Stimulated activated naive CD4-positive, alpha-beta T cell treated with Interleukin-2 at 50 U/mL for 16 hours (primary cell): ENCODE measurements around the gene BIRC6.
A peak's percentile ranks its signal among the peaks of the same experiment; 100 is the strongest.
"Not testable (repeated sequence)": the region's sequence is repeated elsewhere in the genome, so short reads cannot be mapped to it uniquely, and the experiment has no call there.

Experiments used
- DNase-seq: peaks from one replicate; lab custom pipeline; 2025; lab: John Stamatoyannopoulos, UW

Gene BIRC6

GRCh38 chr2:32614084-32614483, 257.3 kb downstream of the BIRC6 start:
- DNase-seq: no peak

GRCh38 chr2:32617599-32618189, 260.9 kb downstream of the BIRC6 start:
- no peak for DNase-seq

DNA sequence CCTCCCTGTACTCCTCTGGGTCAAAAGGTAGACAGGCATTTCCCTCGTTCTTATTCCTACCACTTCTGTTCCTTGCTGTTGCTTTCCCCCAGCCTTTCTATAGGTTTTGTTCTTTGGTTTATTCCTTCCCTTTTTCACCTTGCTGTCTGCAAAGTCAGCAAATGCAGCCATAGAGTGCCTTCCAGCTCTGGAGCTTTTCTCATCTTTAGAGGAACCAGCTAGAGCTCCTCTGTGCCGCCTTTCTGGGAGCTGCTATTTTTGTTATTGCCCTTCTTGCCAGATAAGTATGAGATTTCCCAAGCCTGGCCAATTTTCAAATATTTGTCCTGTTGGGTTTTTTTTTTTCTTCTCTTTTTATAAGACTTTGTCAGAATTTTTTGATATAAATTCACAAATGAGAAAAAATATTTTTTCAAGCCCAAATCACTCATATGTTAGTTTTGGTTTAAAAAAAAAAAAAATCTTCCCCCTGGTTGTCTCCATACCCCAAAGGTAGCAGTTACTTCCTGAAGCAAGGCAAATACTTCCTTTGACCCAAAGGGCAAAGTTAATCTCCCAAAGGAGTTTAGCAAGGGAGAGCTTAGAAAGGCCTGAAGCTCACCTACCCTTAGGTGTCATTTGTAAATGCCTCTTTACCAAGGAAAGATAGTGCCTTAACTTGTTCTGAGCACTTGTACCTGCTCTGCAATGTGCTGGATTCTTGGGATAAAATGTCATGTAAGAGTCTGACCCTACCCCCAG, 265.9 kb downstream of the BIRC6 start:
- no peak for DNase-seq

- no peak for DNase-seq
Measured at GRCh38 chr2:32623311-32623706, 266.5 kb downstream of the BIRC6 start.

DNA sequence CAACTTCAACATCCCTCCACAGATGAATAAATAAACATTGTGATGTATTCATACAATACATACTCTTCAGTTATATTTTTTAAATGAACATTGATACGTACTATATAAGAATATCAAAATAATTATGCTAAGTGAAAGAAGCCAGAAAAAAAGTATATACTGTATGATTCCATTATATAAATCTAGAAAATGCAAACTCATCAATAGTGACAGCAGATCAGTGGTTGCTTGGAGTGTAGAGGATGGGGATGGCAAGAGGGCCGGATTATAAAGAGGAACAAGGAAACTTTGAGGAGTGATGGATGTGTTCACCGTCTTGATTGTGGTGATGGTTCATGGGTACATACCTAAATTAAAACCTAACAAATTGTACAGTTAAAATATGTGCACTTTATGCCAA, 268.0 kb downstream of the BIRC6 start:
- no peak for DNase-seq

DNA sequence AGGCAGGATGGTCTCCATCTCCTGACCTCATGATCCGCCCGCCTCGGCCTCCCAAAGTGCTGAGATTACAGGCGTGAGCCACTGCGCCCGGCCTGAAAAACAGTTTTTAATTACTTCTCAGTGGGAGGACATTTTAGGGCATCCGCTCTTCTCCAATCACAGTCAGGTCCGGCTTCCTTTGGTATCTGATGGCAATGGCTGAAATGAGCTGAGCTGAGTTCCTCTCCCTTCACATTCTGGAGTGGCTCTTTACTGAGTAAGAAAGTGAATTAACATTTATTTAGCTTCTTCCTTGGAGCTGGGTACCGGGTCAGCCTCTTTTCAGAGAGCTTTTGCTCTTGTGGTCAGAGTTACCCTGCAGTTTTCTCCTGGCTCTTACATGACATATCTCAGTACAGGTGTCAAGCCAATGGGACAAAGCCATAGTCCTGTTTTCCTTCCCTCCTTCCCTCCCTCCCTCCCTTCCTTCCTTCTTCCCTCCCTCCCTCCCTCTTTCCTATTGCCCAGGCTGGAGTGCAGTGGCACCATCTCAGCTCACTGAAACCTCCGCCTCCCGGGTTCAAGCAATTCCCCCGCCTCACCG, 269.9 kb downstream of the BIRC6 start:
- no peak for DNase-seq

DNA sequence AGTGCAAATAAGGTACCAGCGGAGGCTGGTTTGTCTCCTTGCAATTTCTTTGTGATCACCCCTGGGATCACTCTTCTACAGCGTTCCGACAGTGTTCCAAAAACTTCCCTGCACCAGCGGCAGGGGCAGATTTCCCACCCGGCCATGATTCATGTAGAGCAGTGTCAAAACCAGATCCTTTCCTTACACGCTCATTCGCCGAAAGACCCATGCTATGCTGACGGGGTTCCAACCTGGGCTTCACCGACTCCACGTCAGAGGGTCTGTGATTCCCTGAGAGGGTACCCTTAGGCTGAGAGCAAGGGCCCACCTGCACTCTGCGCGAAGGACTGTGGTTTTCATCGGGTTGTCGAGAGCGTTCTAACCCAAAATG, 270.6 kb downstream of the BIRC6 start:
- no peak for DNase-seq

DNA sequence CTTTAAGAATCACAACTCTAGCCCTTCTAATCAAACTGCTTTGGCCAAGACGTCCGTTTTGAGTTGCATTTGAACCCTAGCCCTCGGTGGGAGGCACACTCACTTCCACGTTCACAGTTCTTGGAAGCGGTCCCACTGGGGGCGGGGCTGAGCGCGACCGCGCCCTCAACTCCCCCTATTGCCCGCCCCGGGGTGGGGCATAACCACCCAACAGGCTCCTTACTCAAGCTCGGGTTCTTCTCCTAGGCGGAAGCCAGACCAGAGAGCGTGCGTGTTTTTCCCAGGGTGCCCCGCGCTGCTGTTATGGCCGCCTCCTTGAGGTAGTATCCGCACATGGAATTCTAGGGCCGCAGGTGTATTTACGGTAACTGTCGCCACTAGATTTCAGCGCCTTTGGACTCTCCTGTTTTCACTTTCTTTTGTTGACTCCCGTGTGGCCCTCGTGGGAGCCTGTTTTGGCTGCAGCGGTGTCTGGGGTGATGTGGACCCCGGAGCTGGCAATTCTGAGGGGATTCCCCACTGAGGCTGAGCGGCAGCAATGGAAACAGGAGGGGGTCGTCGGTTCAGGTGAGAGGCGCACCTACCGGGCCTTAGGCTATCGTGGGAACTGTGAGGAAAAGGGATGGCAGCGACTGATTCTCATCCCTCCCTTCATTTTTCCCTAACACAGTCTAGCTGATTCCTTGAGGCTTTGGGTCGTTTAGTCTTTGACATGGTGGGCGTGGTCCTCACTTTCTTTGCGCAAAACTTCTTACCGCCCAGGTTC, 271.2 kb downstream of the BIRC6 start, which contains the start of gene TTC27:
Gene TTC27, plus strand, starts transcription at position 237 of the 766 bp plus-strand sequence. Its CDS starts 243 bp downstream, at position 480.
- peak; percentile 93 for DNase-seq

- DNase-seq: peak; percentile 6
Measured at GRCh38 chr2:32632089-32632488, 275.3 kb downstream of the BIRC6 start.

GRCh38 chr2:32633040-32633439, 276.2 kb downstream of the BIRC6 start:
- no peak for DNase-seq

GRCh38 chr2:32638548-32638947, 281.7 kb downstream of the BIRC6 start:
- not testable (repeated sequence) for DNase-seq

GRCh38 chr2:32641180-32641579, 284.4 kb downstream of the BIRC6 start:
- DNase-seq: no peak

DNA sequence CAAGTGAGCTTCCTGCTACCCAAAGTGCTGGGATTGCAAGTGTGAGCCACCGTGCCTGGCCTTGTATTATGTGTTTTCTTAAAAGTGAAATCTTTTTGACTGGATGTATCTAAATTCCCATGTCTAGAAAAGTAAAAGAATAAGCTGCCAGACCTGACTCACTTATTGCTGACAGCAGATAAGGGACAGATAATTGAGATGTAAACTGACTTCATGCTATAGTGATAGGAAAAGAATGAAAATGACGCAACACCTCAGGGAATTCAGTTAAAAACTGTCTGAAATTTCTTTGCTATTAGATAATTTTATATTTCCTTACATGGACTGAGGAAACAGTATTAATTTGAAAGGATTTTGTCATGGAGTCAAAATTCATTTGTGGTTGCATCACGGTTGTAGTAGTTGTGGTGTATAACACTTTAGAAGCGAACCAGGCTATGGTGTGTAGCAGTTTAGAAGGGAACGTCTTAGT, 290.4 kb downstream of the BIRC6 start:
- no peak for DNase-seq

- DNase-seq: no peak
Measured at GRCh38 chr2:32652555-32653209, 295.9 kb downstream of the BIRC6 start.

GRCh38 chr2:32656069-32656468, 299.2 kb downstream of the BIRC6 start:
- no peak for DNase-seq

DNA sequence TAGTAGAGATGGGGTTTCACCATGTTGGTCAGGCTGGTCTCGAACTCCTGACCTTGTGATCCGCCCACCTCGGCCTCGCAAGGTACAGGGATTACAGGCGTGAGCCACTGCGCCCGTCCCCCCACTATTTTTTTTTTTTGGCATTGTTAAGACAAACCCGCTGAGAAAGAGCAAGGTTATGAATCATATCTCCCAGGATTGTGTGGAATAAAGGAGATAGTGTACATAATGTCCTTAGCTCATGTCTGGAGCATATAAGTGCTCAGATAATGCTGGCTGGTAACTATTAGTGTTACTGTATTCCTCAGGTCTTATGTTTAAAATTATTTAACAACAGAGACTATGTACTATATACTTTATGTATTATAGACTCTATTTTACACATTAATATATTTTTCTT, 307.0 kb downstream of the BIRC6 start:
- no peak for DNase-seq

DNA sequence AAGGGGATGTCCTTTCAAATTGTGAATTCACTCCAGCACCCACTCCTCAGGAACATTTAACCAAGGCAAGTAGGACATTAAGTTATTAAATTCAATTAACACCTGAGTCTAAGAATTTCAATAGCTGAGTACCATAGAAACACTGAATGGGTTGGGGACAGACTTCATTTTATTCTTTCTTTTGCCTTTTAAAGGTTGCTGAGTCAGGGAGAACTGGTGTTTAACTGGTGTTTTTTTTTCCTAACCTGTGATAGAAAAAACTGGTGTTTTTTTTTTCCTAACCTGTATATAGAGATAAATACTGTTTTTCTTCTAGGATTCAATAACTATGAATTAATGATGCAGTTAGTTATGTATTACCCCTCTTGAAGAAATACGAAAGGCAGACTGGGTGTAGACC, 309.9 kb downstream of the BIRC6 start:
- no peak for DNase-seq

DNA sequence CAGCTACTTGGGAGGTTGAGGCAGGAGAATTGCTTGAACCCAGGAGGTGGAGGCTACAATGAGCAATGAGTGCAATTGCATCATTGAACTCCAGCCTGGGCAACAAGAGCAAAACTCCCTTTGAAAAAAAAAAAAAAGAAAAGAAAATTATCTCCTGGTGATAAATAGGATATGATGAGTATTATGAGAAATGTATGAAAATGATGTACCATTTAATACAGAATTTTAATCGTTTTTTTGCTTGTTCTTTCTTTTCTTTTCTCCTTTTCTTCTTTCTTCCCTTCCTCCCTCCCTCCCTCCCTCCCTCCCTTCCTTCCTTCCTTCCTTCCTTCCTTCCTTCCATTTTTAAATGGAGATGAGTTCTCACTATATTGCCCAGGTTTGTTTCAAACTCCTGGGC, 311.4 kb downstream of the BIRC6 start:
- DNase-seq: no peak
